Muscle of arm (tissue), 12 donors: ENCODE results near the gene SATL1. TPM values are rescaled to one million over a fixed set of nuclear protein-coding genes. Genes with fewer than 3 reads are reported as not detected.
"Not testable (repeated sequence)": the region's sequence is repeated elsewhere in the genome, so short reads cannot be mapped to it uniquely, and the experiment has no call there.

ENCODE experiments used
- DNase-seq: peaks from one replicate; pipeline ENCODE4 v3.0.0-alpha.2; 2013
- polyA plus RNA-seq, 12 donors: library from polyadenylated mRNA; unstranded; fragments of 120-200 nt; gene quantifications; one replicate each; pipeline ENCODE4 v1.2.1, GENCODE V29; 2013; ENCODE audit not compliant: insufficient read length in 12 of 12

The SATL1 gene
- polyA plus RNA-seq, 12 donors, result 0.32 to 0.77 (median 0.43) TPM; not detected in 2

DNA sequence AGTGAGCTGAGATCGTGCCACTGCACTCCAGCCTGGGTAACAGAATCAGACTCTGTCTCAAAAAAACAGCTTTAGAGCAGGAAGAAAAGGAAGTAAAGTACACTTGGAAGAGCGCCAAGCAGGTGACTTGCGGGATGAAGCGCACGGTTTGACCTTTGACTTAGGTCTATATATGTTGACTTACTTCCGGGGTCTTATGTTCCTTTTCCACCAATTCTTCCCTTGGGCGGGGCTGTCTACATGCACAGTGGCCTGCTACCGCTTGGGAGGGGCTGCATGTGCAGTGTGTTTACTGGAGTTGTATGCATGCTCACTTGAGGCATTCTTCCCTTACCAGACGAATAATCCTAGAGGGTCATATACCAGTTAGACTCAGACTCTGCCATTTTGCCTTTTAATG lies 131.3 kb downstream of the SATL1 start:
- no peak for DNase-seq

DNA sequence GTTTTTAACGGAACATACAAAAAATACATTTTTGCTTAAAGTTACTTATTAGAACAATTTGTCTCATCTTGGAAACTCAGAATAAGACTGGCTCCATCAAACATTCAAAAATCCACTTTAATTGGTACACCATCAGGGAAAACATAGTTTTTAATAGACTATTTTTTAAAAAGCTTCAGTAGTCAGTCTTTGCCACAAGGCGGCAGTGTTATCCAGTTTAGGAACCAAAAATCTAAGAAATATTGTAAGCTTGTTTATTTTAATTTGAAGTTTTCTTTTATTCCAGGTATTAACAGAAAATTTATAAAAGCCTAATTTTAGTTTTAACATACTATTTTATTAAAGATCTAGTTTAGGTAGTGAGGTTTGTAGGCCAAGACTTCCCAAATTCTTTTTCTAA lies 132.2 kb downstream of the SATL1 start:
- peak; percentile 20 for DNase-seq

DNA sequence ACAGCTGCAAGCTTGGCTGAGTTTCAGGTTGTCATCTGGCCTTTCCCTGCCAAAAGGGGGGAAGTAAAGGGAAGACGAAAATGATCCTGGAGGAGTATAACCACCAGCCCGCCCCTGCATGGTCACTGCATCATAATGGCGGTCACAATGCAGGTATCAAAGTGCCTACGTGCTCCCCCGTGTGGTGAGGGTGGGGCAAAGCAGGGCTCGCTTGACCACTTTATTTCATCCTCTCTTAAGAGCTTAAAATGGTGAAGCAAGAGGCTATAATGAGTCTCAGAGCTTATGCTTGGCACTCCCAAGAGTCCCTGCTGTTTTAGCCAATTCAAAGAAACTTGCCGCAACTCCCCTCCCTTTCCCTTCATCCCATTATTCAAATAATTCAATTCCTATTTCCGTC lies 134.3 kb downstream of the SATL1 start:
- DNase-seq, result no peak

DNA sequence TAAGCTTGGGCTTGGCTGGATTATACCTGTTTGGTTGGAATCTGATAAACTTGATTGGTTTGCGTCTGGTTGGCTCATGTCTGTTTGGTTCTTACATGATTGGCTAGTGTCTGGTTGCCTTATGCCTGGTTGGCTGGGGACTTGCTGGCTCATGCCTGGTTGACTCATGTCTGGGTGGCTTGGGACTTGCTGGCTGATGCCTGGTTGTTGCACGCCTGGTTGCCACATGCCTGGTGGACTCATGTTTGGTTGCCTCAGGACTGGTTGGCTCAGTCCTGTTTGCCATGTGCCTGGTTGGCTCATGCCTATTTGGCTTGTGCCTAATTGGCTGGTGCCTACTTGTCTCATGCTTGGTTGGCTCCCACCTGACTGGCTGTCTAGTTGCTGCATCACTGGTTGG lies 135.4 kb downstream of the SATL1 start:
- DNase-seq, result no peak

DNA sequence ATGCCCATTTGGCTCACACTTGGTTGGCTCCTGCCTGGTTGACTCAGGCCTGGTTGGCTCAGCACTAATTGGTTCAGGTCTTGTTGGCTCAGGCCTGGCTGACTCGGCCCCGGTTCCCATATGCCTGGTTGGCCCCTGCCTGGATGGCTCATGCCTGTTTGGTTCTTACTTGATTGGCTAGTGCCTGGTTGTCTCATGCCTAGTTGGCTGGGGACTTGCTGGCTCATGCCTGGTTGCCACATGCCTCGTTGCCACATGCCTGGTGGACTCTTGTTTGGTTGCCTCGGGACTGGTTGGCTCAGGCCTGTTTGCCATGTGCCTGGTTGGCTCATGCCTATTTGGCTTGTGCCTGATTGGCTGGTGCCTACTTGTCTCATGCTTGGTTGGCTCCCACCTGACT lies 136.2 kb downstream of the SATL1 start:
- DNase-seq, result no peak

DNA sequence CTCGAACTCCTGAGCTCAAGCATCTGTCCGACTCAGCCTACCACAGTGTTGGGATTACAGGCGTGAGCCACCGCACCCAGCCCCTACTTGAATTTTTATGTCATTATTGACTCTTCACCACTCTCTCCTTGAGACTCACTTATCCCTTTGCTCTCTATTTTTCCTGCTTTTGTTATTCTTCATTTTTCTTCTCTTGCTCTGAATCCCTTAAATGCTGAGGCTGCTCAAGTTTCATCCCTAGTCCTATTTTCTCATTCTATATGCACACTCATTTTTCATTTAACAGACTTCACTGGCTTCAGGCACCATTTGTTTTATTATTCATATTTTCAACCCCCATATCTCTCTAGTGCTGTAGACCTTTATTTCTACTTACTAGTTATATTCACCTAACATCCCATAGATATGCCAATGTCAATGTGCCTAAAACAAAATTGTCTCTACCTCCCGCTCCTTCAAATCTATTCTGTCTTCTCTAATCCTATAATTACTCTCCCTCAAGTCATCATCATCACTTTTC lies 154.2 kb downstream of the SATL1 start:
- no peak for DNase-seq

DNA sequence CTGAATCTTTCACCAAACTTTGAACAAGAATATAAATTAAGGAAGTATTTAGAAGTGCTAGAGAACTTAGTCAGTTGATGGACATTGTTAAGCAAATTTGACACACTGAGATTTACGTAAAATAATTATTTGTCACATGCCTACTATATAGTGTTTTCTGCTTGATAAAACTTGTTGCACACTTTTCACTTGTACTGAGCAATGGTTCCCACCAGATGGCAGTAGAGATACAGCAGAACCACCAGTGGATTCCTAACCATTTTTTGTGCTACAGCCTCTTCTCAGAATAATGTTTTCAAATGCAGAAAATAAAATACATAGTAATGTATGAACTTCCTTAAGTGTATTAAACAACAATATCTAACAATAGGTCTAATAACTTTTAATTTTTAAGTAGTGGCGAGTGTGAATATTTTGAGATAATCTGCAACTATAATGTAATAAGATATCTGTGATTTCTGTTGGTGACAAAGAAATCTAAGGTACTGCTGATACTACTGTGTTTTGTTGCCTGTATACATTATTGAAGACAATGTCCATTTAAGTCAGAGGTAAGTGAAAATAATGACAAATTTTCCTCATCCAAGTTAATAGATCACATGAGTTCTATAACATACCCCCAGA lies 158.7 kb downstream of the SATL1 start:
- DNase-seq, result peak; percentile 19

DNA sequence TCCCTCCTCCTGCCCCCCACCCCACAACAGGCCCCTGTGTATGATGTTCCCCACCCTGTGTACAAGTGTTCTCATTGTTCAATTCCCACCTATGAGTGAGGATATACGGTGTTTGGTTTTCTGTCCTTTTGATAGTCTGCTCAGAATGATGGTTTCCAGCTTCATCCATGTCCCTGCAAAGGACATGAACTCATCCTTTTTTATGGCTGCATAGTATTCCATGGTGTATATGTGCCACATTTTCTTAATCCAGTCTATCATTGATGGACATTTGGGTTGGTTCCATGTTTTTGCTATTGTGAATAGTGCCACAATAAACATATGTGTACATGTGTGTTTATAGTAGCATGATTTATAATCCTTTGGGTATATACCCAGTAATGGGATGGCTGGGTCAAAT lies 166.3 kb downstream of the SATL1 start:
- not testable (repeated sequence) for DNase-seq

DNA sequence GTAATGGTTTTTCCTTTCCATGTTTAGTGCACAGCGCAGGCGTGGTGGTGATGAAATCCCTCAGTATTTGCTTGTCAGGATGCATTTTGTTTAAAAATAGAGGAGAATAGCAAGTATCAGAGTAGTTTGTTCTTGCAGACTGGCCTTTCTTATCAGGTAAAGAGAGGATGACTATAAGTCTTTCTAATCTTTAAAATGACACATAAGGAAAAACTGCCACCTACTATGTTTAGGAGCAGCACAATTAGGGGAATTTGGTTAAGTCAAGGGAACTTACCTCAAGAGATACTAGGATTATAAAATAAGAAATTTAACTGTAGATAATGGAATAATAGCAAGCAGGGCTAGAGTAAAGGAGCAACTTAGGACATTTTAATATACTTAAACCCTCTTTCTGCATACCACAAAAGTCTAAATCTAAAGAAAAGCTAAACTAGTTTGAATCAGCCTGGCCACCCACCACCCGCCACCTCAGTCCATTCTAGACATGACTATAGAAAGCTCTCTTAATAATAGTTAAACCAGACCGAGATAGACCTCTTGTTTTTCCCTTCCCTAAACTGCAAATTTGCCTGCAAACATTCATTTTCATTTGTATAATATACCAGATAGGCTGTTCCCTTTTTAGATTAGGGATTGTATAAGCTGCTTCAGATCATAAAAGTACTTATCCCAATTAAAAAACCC lies 177.9 kb downstream of the SATL1 start:
- DNase-seq, result no peak

DNA sequence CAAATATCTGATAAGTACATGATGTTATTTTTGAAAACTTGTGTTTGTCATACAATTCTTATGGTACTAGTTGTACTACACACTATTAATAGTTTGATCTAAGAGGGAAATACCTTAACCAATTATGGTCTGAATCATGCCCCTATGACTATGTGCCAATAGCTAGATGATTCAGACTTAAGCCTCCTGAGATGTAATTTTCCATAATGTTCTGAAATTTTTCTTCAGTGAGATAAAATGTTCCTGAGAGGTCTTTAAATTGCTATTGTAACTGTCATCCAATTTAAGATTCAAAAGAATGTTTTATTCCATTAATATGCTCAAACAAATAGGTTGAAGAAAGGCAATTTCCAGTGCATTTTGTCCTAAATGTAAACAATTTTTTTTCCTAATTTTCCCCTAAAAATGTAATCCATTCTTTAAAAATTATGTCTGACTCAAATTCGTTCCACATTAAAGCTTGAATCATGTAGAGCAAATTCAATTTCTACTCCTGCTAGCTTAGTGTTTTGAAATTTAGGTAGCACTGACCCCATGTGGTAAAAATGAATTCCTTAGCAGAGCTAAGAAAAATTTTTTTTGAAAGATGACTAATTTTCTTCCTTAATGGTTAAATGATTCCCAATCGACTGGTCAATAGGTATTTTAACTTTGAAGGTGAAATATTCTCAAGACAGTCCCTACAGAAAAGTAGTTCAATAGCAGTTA lies 190.8 kb downstream of the SATL1 start:
- no peak for DNase-seq

DNA sequence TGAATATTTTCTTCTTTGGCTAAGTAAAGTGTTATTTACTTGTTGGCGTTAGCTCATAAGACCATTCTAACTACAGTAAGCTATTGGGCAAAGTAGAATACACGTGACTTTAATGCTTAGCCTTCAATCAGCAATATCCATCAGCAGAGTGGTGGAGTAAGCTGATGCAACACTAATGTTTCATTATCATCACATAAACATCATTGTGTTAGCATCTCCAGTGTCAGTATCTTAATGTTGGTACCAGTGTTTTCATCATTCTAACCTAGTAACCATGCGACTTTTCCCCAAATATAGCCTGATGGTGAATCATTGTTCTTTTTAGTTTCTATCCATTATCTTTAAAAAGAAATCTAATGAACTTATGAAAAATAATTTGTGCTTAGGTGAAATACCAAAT lies 191.4 kb downstream of the SATL1 start:
- no peak for DNase-seq

DNA sequence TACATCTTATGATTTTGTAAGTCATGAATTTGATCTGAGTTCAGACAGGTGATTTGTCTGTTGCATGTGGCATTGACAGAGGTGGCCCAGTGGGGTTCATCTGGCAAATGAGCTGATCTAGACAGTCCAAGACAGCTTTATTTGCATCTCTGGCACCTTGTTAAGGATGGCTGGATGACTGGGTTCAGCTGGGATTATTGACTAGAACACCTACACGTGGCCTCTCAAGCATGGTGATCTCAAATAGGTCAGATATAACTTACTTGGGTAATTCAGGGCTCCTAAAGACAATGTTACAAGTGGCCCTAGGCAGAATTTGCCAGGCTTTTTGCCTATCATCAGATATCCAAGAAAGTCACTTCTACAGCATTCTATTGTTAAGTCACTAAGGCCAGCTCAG lies 192.0 kb downstream of the SATL1 start:
- DNase-seq, result no peak

Other genes with a start within 250 kb of the SATL1 start
- gene APOOL, start 239.9 kb downstream of the SATL1 start, polyA plus RNA-seq, result 10 to 100 TPM; 13.5 to 64.4 (median 16.3) TPM
- gene ZNF711, start 212 bp upstream of the SATL1 start, polyA plus RNA-seq, result 10 to 100 TPM in 11 of 12 donors, not detected in 1; 21.5 to 50.3 (median 35.4) TPM
- gene POF1B, start 135.9 kb upstream of the SATL1 start, polyA plus RNA-seq, result 10 to 100 TPM in 1 of 12 donors, 1 to 10 TPM in 3, under 1 TPM in 6, not detected in 2; 0.05 to 13.8 (median 0.23) TPM